Measurements from ENCODE around the gene SNX33. TPM values are rescaled to one million over a fixed set of nuclear protein-coding genes. Genes with fewer than 3 reads are reported as not detected.

The SNX33 gene
- total RNA-seq: 10 to 100 TPM; 20.3 to 36.4 (median 25.9) TPM

DNA sequence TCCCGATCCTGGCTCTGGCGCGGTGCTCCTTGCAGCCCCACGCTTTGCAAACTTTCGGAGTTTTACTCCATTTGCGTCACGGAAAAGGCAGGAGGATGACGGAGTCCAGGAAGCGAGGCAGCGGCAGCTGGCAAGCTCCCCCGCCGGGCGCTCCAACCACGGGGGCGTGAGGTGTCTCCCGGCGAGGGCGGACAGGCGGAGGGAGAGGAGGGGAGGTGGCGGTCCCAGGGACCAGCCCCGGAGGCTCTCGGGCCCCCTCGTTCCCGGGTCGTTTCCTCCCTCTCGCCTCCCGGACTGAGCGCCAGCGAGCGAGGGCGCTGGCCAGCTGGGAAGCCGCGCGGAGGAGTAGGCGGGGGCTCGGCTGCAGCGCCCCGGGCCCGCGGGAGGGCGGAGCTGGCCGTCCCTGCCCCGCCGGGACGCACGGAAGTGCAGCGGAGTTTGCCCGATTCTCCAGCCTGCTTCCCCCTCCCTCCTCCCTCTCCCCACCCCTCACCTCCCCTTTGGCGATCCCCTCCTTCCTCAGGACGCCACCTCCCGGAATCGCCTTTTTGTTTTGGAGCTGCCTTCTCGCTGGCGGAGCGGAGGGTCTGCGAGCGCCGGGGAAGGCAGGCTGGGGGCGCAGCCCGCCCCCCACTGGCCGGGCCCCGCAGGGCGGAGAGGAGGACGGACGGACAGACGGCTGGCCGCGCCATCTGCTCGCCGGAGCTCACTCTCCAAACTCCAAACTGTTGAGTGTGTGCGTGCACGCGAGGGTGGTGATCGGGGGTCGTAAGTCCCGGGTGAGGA is at the start of gene SNX33:
SNX33 (plus strand) TSS at position 543 of the 786 bp plus-strand sequence. CDS start 1,191 bp downstream, outside the sequence.
- Histone ChIP-seq H3K27ac (peak within 1 kb of the TSS; percentile 94 to 99 (median 97)), H3K27me3 (no peaks in the 10 kb centered on the region), H3K4me1 (peaks cover 49 to 62% (median 51%) of the 10 kb centered on the region in 3 donors), H3K9me3 (no peaks in the 10 kb centered on the region), H3K36me3 (peaks cover 0 to 21% (median 0%) of the 10 kb centered on the region in 3 donors), H3K4me3 (peak within 1 kb of the TSS; percentile 51 to 97 (median 84))
- peak in 5 of 6 experiments; percentile 24 to 63 (median 50) for TF ChIP-seq CTCF (IDR thresholded peaks at IDR 0.05)
- TF ChIP-seq POLR2A (IDR thresholded peaks at IDR 0.05): peak in 2 of 4 donors; percentile 78 to 81
- no peak for DNase-seq
- WGBS, 2 donors: 2% methylated on average over 17 of the region's 76 CpGs; no CpG with 5 or more reads in 1 of the 2 donors
- intact Hi-C loops (cut with DNase I): no loop called here

DNA sequence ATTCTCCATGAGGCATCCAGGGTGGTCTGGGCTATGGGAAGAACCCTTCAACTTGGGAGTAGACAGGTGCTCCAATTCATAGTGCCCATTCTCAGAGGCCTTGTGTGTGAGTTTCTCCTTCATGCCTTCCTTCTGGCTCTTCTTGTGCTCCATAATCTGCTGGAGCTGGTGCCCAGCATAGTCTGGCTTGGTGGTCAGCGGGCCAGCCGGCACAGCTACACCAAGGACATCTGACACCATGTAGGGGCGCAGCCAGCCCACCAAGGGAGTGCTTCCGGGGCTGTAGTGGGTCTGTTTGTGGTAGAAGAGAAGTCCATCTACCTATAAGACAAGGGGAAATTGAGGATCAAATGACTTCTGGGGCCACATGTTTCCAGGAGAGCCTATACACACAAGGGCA is 49.4 kb upstream of the SNX33 start:
- Histone ChIP-seq H3K4me1 (peaks cover 0 to 2% (median 0%) of the 10 kb centered on the region in 3 donors), H3K4me3 (no peak overlapping the region), H3K9me3 (no peaks in the 10 kb centered on the region), H3K36me3 (peaks cover 10 to 100% (median 11%) of the 10 kb centered on the region in 3 donors), H3K27ac (no peak overlapping the region), H3K27me3 (no peaks in the 10 kb centered on the region)
- DNase-seq: no peak
- intact Hi-C loops (cut with DNase I): no loop called here
- no CpG with 5 or more reads among the region's 4 CpGs for WGBS, 2 donors
- TF ChIP-seq POLR2A (IDR thresholded peaks at IDR 0.05) (no peak), CTCF (IDR thresholded peaks at IDR 0.05) (no peak)

DNA sequence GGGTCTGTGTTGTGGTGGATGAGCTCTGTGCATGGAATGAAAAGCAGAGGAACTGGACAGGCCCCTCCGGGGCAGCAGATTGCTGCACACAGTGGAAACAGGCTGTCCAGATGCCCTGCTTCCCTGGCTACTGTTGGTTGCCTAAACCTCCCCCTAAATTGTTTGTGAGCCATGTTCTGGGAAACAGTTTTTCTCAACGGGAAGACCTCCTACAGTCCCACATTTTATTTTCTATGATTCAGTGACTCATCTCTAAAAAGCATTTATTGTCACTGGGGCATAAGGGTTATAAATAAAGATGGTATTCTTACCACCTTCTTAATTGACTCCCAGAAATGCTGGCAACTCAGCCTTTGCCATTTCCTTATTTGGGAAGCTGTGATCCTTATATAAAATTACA is 48.3 kb upstream of the SNX33 start:
- H3K27me3 ChIP-seq: no peaks in the 10 kb centered on the region
- no peaks in the 10 kb centered on the region for H3K9me3 ChIP-seq
- no peak overlapping the region for H3K4me3 ChIP-seq
- WGBS, 2 donors: 44 to 67% methylated on average over 2 of the region's 2 CpGs
- DNase-seq: no peak
- no peak for TF ChIP-seq CTCF (IDR thresholded peaks at IDR 0.05)
- no peak for TF ChIP-seq POLR2A (IDR thresholded peaks at IDR 0.05)
- peaks cover 0 to 2% (median 0%) of the 10 kb centered on the region in 3 donors for H3K4me1 ChIP-seq
- H3K27ac ChIP-seq: no peak overlapping the region
- H3K36me3 ChIP-seq: peaks cover 10 to 99% (median 11%) of the 10 kb centered on the region in 3 donors
- intact Hi-C loops (cut with DNase I): no loop called here

GRCh38 chr15:75606026-75606425 is 41.7 kb upstream of the SNX33 start:
- H3K4me1 ChIP-seq: no peaks in the 10 kb centered on the region
- TF ChIP-seq CTCF (IDR thresholded peaks at IDR 0.05) (no peak), POLR2A (IDR thresholded peaks at IDR 0.05) (no peak)
- WGBS, 2 donors: 80 to 95% methylated on average over 7 to 8 of the region's 8 CpGs
- no peak overlapping the region for H3K4me3 ChIP-seq
- no peaks in the 10 kb centered on the region for H3K9me3 ChIP-seq
- peak overlapping the region in 1 of 4 donors; percentile 38 for H3K27ac ChIP-seq
- DNase-seq: no peak
- intact Hi-C loops (cut with DNase I): no loop called here
- peaks cover 4 to 97% (median 35%) of the 10 kb centered on the region in 3 donors for H3K36me3 ChIP-seq
- H3K27me3 ChIP-seq: no peaks in the 10 kb centered on the region
